Hepatocyte (in vitro differentiated cells): ENCODE measurements around the gene TPCN2. TPM values are rescaled to one million over a fixed set of nuclear protein-coding genes. Genes with fewer than 3 reads are reported as not detected.

Experiments used
- DNase-seq: peaks from one replicate; pipeline ENCODE4 v3.0.0-alpha.2; 2016; ENCODE audit warnings: low spot score
- H2AFZ ChIP-seq: fragments of 200-600 bp; sonication (generic); 2 replicates; pipeline ENCODE4 v1.6.0; 2016; ENCODE audit warnings: antibody characterized with exemption, mild to moderate bottlenecking
- H3K27ac ChIP-seq: fragments of 200-600 bp; sonication (generic); 2 replicates; pipeline ENCODE4 v1.5.1; 2016; ENCODE audit warnings: mild to moderate bottlenecking
- H3K27me3 ChIP-seq: fragments of 200-600 bp; sonication (generic); 2 replicates; pipeline ENCODE4 v1.6.1; 2016
- H3K36me3 ChIP-seq: fragments of 200-600 bp; sonication (generic); replicated peaks from 2 replicates; pipeline ENCODE4 v1.5.1; 2016; ENCODE audit warnings: low read depth; ENCODE audit not compliant: insufficient read depth
- H3K4me1 ChIP-seq: fragments of 200-600 bp; sonication (generic); 2 replicates; pipeline ENCODE4 v1.5.1; 2016; ENCODE audit warnings: mild to moderate bottlenecking, moderate library complexity; ENCODE audit not compliant: insufficient read depth
- H3K4me2 ChIP-seq: fragments of 200-600 bp; sonication (generic); 2 replicates; pipeline ENCODE4 v1.6.0; 2016
- H3K4me3 ChIP-seq: fragments of 200-600 bp; sonication (generic); 2 replicates; pipeline ENCODE4 v1.5.1; 2016; ENCODE audit warnings: mild to moderate bottlenecking
- H3K79me2 ChIP-seq: fragments of 200-600 bp; sonication (generic); 2 replicates; pipeline ENCODE4 v1.6.0; 2017; ENCODE audit warnings: mild to moderate bottlenecking
- H3K9me2 ChIP-seq: fragments of 200-600 bp; sonication (generic); replicated peaks from 2 replicates; pipeline ENCODE4 v1.6.0; 2017; ENCODE audit warnings: mild to moderate bottlenecking; ENCODE audit not compliant: insufficient read depth
- H3K9me3 ChIP-seq: fragments of 200-600 bp; sonication (generic); 2 replicates; pipeline ENCODE4 v1.5.1; 2016; ENCODE audit warnings: low read depth, mild to moderate bottlenecking
- H4K20me1 ChIP-seq: fragments of 200-600 bp; sonication (generic); 2 replicates; pipeline ENCODE4 v1.6.0; 2016; ENCODE audit warnings: mild to moderate bottlenecking; ENCODE audit not compliant: insufficient read depth, poor library complexity, severe bottlenecking
- EZH2 ChIP-seq: fragments of 200-600 bp; sonication (generic); IDR thresholded peaks from 2 replicates; pipeline ENCODE4 v1.6.1; 2016; ENCODE audit warnings: antibody characterized with exemption, mild to moderate bottlenecking, borderline replicate concordance
- EZH2phosphoT487 ChIP-seq: fragments of 200-600 bp; sonication (generic); IDR thresholded peaks from one replicate; pipeline ENCODE4 v1.6.1; 2018; ENCODE audit warnings: antibody characterized with exemption, mild to moderate bottlenecking, low read depth, moderate library complexity; ENCODE audit not compliant: unreplicated experiment, severe bottlenecking
- WGBS: methylation state at CpG from one replicate; pipeline ENCODE4 v1.1.6; 2016; ENCODE audit warnings: low lambda C conversion rate; ENCODE audit errors: missing lambda C conversion rate; 5-methylcytosine and 5-hydroxymethylcytosine counted together
- microRNA counts: library from miRNA; unstranded; fragments of <30 nt; microRNA quantifications from one replicate; lab custom pipeline; 2017
- microRNA-seq: library from miRNA; unstranded; fragments of <30 nt; microRNA quantifications from one replicate; pipeline ENCODE4, GENCODE V29; 2017
- polyA plus RNA-seq: library from polyadenylated mRNA; unstranded; fragments of >200 nt; fragmentation: Nextera tagmentation; extraction: Ambion mirVana; gene quantifications from 2 replicates; pipeline ENCODE4 v1.2.1, GENCODE V29; 2016
- small RNA-seq: library from RNA; depleted of rRNA; stranded (forward); fragments of <200 nt; gene quantifications from one replicate; pipeline ENCODE3, GENCODE V24; 2014
- total RNA-seq: library from RNA; depleted of rRNA; stranded (reverse); fragments of >200 nt; gene quantifications from 2 replicates; pipeline ENCODE4 v1.2.3, GENCODE V29; 2014
- TF ChIP-seq, protein P1 (sequence below): fragments of 200-600 bp; sonication (generic); IDR thresholded peaks from 2 replicates; pipeline ENCODE4 v1.5.1; 2016; ENCODE audit warnings: antibody characterized with exemption, mild to moderate bottlenecking; ENCODE audit not compliant: poor library complexity

The TPCN2 gene
- total and polyA plus RNA-seq, 2 experiments from 2014 or later, result 16.6 to 21.3 TPM

DNA sequence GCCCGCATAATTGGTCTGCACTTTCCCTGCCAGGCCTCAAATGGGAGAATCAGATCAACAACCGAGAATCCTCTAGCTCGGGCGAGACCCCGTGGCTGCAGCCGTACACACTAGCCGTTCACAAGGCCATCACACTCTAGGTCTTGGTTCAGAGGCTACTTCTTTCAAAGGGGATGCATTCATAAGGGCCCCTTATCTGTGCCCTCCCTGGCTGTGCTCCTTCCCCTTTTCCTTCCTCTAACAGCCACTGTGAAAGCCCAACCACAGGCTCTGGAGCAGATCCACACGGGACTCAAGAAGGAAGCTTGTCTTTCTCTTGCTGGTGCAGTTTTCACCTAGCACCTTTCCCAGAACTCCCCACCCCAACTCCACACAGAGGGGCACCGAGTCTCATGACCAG is 131.5 kb downstream of the TPCN2 start:
- Histone ChIP-seq H3K4me3 (no peak overlapping the region), H3K27me3 (no peaks in the 10 kb centered on the region), H2AFZ (no peak overlapping the region), H3K4me1 (no peaks in the 10 kb centered on the region), H3K36me3 (no peaks in the 10 kb centered on the region), H3K9me3 (no peaks in the 10 kb centered on the region), H3K9me2 (no peaks in the 10 kb centered on the region), H3K4me2 (no peak overlapping the region), H3K27ac (no peak overlapping the region), H4K20me1 (no peaks in the 10 kb centered on the region), H3K79me2 (no peaks in the 10 kb centered on the region)
- TF ChIP-seq, protein P1, sequence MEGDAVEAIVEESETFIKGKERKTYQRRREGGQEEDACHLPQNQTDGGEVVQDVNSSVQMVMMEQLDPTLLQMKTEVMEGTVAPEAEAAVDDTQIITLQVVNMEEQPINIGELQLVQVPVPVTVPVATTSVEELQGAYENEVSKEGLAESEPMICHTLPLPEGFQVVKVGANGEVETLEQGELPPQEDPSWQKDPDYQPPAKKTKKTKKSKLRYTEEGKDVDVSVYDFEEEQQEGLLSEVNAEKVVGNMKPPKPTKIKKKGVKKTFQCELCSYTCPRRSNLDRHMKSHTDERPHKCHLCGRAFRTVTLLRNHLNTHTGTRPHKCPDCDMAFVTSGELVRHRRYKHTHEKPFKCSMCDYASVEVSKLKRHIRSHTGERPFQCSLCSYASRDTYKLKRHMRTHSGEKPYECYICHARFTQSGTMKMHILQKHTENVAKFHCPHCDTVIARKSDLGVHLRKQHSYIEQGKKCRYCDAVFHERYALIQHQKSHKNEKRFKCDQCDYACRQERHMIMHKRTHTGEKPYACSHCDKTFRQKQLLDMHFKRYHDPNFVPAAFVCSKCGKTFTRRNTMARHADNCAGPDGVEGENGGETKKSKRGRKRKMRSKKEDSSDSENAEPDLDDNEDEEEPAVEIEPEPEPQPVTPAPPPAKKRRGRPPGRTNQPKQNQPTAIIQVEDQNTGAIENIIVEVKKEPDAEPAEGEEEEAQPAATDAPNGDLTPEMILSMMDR, result no peak
- no peak for TF ChIP-seq EZH2phosphoT487
- TF ChIP-seq EZH2, result no peak
- no peak for DNase-seq
- WGBS, result 95% methylated on average over 9 of the region's 9 CpGs

DNA sequence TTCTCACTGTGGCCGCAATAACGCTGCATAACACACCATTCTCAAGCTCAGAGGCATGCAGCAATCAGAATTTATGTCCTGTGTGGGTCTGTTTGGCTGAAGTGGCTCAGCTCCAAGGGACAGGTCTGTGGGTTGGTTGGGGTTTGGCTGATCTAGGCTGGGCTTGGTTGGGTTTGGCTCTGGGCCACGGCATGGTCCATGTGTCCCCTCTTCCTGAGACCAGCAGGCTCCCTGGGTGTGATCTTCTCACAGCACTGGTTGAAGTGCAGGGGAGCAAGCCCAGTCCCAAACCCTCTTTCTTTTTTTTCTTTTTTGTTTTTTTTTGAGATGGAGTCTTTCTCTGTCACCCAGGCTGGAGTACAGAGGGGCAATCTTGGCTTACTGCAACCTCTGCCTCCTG is 132.0 kb downstream of the TPCN2 start:
- Histone ChIP-seq H3K4me1 (no peaks in the 10 kb centered on the region), H3K79me2 (no peaks in the 10 kb centered on the region), H2AFZ (no peak overlapping the region), H3K4me3 (no peak overlapping the region), H3K4me2 (no peak overlapping the region), H4K20me1 (no peaks in the 10 kb centered on the region), H3K27ac (no peak overlapping the region), H3K9me3 (no peaks in the 10 kb centered on the region), H3K9me2 (no peaks in the 10 kb centered on the region), H3K27me3 (no peaks in the 10 kb centered on the region), H3K36me3 (no peaks in the 10 kb centered on the region)
- TF ChIP-seq EZH2, result no peak
- TF ChIP-seq, protein P1, result no peak
- no peak for TF ChIP-seq EZH2phosphoT487
- no peak for DNase-seq
- 100% methylated on average over 3 of the region's 3 CpGs for WGBS

DNA sequence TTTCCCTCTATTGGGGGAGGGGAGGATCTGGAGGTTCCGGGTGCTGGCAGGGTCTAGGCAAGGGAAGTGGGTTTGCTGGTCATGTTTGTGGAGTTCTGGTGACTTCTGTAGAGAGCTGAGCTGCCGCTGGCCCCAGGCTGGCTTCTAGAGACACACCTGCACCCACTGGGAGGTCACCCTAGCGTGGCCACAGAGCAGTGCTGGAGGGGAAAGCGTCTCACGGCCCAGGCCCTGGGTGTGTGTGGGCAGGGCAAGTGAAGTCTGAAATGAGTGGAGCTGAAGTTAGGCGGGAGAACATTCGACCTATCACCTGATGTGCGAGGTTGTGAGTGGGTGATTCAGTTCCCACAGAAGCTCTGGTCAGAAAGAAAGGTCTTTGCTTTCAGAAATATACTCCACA is 134.9 kb downstream of the TPCN2 start:
- H4K20me1 ChIP-seq, result no peaks in the 10 kb centered on the region
- no peak overlapping the region for H3K4me2 ChIP-seq
- 89% methylated on average over 8 of the region's 8 CpGs for WGBS
- DNase-seq, result no peak
- no peaks in the 10 kb centered on the region for H3K4me1 ChIP-seq
- no peaks in the 10 kb centered on the region for H3K36me3 ChIP-seq
- H3K9me2 ChIP-seq, result no peaks in the 10 kb centered on the region
- no peaks in the 10 kb centered on the region for H3K27me3 ChIP-seq
- H2AFZ ChIP-seq, result no peak overlapping the region
- TF ChIP-seq, protein P1, result no peak
- TF ChIP-seq EZH2phosphoT487 (no peak), EZH2 (no peak)
- no peaks in the 10 kb centered on the region for H3K9me3 ChIP-seq
- no peak overlapping the region for H3K27ac ChIP-seq
- H3K79me2 ChIP-seq, result no peaks in the 10 kb centered on the region
- H3K4me3 ChIP-seq, result no peak overlapping the region

MicroRNAs encoded within 50 kb of the gene (microRNA counts, 767-probe panel; counts per million panel counts)
- not detected for microRNA hsa-miR-3164 (lab: Ali Mortazavi, UCI)

Small RNA genes within 50 kb of the gene (microRNA-seq; reads per million reads assigned to microRNA genes)
- 2.2 reads per million for gene MIR3164

Small RNA genes within 50 kb of the gene (small RNA-seq; reads per million reads assigned to genes)
- gene MIR3164, result not detected

Other genes starting within 250 kb of the TPCN2 start
- 16.2 and 24.8 TPM in 2 replicates for gene CPT1A, start 207.0 kb upstream of the TPCN2 start, total RNA-seq
- 4.4 and 8.3 TPM in 2 replicates for gene CPT1A, start 207.0 kb upstream of the TPCN2 start, polyA plus RNA-seq
- gene MRPL21, start 145.1 kb upstream of the TPCN2 start, total RNA-seq, result 28.8 and 34.9 TPM in 2 replicates
- 86.2 and 95.2 TPM in 2 replicates for gene MRPL21, start 145.1 kb upstream of the TPCN2 start, polyA plus RNA-seq
- 7.7 and 12.4 TPM in 2 replicates for gene IGHMBP2, start 145.0 kb upstream of the TPCN2 start, total RNA-seq
- gene IGHMBP2, start 145.0 kb upstream of the TPCN2 start, polyA plus RNA-seq, result 13.5 and 19.9 TPM in 2 replicates
- 0.32 TPM in 1 of 2 replicates, not detected in the other for gene MRGPRD, start 67.9 kb upstream of the TPCN2 start, total RNA-seq
- not detected in 2 replicates for gene MRGPRD, start 67.9 kb upstream of the TPCN2 start, polyA plus RNA-seq
- 6.5 TPM in 2 replicates for gene MRGPRF, start 35.7 kb upstream of the TPCN2 start, total RNA-seq
- 7.5 and 12.1 TPM in 2 replicates for gene MRGPRF, start 35.7 kb upstream of the TPCN2 start, polyA plus RNA-seq
- 0.40 and 0.70 TPM in 2 replicates for gene SMIM38, start 107.0 kb downstream of the TPCN2 start, total RNA-seq
- gene SMIM38, start 107.0 kb downstream of the TPCN2 start, polyA plus RNA-seq, result 0.64 TPM in 1 of 2 replicates, not detected in the other
- gene MYEOV, start 245.2 kb downstream of the TPCN2 start, total RNA-seq, result not detected in 2 replicates
- 0.57 TPM in 1 of 2 replicates, not detected in the other for gene MYEOV, start 245.2 kb downstream of the TPCN2 start, polyA plus RNA-seq